Stimulated activated CD4-positive, alpha-beta T cell treated with anti-CD3 and anti-CD28 coated beads, Interleukin-1b, Interleukin-23, amount 100 ng/mL, for 24 hours (primary cell): ENCODE results near the gene PPP2CA.

Experiments used
- DNase-seq, 4 experiments: peaks; one replicate each; pipeline ENCODE4 v3.0.0-alpha.2; 2020; ENCODE audit warnings: low read depth in 4 of 4, low spot score in 1 of 4

PPP2CA gene

DNA sequence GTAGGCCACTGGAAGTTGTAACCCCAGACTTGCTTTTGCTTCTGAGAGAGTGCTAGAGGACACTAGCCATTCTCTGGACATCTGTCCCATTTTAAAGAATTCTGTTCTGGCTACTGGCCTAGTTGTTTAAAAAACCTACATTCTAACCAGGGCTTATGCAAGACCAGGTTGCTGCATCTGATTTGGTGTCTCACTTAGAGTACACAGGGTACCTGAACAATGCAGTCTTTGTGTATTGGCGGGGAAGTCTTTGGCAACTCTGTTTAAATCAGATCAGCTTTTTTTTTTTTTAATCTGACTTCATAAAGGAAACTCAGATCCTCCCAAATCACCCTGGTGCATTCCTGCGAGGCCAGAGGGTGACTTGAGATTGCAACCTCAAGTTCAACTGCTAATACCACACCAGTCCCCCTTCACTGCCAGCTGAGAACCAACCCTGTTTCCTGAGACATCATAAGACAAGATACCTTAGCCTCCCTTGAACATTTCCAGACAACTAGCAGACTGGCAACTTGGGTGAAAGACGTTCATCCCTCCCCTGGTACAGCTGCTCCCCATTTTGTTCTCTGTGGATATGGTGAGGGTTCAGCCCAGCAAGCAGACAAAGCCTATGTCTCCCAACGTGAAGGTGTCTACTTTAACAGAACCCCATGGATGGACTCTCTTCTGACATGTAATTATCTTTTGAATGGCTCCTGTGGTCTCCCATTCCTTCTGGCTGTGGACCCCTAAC lies 76.1 kb downstream of the PPP2CA start:
- no peak for DNase-seq

DNA sequence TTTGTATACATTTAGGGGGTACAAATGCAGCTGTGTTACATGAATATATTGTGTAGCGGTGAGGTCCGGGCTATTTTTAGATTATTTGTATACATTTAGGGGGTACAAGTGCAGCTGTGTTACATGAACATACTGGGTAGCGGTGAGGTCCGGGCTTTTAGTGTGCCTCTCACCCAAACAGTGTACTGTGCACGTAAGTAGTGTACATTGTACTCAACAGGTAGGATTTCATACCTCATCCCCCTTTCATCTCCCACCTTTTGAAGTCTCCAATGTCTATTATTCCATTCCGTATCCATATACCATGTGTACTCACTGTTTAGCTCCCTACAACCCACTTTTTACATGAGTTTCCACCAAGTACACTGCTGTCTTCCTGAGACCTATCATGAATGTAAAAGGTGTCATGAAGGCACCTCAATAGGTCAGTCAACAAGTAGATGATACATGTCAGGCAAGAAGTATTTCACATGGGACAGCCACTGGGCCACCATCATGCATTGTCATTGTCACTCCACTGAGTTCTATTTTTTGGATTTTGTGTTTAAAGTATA lies 76.8 kb downstream of the PPP2CA start:
- no peak for DNase-seq

DNA sequence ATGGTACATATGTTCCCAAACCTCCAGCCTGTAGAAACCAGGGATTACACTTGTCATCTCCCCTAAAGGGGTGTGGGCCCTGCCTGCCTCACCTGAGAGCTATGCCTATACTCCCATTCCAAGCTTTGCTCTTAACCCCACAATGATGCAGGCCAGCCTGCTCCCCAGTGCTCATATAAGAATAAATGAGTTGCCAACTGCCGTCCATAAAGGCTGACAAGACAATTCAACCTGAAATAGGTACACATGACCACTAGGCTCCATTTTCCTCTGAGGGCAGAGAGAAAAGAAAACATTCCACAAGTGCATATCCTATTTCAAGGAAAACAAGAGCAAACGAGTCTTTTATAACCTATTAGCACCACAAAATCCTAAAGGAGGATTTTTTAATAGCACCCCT lies 77.6 kb downstream of the PPP2CA start:
- DNase-seq, result no peak

DNA sequence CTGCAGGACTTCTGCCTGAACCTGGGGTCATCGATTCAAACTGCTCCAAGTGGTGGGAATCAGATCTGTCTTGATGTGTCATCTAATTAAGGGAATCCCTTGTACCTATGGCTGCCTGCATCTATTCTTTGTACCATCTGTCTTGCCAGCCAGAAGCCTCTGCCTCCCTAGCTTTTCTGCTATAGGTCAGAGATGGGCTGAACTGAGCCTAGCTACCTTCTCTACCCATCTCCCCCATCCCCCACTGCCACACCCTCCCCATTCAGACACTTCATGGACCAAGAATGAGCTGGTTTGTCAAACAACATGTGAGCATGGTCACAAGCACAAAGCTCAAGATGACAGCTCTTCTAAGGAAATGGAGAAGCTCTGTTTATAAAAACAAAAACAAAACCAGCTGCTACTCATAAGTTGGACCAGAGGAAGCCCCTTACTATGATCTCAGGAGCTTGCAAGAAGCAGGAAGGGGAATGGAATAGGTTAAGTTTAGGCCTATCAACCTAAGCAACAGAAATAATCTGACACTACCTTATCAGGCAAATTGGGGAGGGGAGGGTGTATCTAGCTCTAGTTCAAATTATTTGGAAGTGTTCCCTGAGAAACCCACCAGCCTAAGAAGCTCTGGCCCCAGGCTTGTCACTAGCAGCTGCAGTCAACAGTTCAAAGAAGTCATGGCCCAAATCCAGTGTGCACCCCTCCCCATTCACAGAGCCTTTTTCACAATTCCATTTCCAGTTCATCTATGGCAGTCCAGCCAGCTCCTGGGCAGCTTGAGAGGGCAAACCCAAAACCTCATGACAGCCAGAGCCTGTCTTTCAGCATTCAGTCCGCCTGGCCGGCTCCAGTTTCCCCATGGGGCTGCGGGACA lies 79.0 kb downstream of the PPP2CA start:
- DNase-seq, result no peak

DNA sequence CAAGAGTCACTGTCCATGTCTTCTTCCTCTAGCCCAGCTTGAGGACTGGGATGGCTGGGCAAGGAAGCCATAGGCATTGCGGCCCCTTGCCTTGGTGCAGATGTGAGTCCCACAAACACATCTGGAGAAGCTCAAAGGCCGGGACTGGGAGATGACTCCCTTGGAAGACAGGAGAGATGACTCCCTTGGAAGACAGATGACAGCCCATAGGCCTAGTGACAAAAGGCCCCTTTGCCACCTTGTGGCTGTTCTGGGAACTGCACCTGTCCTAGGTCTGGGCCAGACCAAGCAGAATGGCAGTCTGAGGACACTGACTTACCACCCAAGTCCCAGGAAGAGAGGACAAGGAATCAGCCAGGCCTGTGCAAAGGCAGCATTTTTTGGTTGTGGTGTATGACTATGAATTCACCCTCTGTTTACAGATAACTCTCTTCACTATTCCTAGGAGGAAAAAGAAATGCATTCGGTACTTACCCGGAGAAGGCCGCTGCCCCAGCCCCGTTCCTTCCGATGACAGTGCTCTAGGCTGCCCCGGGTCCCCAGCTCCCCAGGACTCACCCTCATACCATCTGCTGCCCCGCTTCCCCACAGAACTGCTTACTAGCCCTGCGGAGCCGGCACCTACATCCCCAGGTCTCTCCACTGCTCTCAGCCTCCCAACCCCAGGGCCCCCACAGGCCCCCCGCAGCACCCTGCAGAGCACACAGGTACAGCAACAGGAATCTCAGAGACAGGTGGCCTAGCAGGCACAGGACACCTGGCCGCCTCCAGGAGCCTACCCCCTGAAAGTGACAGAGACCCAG lies 79.9 kb downstream of the PPP2CA start:
- DNase-seq, result peak; percentile 53 to 80 (median 76)

DNA sequence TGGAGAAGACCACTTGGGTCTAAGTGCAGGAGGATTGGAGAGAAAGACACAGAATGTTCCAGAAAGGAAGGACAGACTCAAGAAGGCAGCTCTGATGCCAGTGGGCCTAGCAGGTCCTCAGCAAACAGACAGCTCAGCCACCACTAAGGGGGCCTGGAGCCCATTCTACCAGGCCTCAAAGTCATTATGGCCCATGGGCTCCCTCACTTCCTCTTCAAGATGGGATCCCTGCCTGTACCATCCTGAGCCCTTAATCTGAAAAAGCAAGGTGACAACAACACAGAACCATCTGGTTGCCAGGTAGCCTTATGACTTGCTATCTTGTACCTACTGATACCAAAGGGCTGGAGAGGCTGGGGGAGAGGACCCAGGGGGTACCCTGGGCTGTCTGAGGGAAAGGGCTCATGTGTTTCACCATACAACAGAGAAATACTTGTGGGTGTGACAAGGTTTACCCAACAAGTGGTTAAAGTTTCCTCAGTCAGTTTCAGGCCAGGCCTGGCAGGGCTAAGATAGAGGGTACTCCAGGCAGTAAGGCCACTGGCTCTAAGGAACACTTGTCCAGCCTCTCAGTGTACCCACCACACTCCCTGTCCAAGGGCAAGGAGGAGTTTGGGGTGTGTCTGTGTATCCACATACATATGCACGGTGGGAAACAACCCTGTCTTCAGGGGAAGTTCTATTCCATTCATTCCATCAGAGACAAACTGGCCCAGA lies 80.7 kb downstream of the PPP2CA start:
- no peak for DNase-seq
